HepG2 (cell line): Measurements from ENCODE around the gene NLE1. TPM values are rescaled to one million over a fixed set of nuclear protein-coding genes. Genes with fewer than 3 reads are reported as not detected.
A peak's percentile ranks its signal among the peaks of the same experiment; 100 is the strongest.

Experiments used
- BHLHE40 ChIP-seq: IDR thresholded peaks from 2 replicates; pipeline ENCODE4 v1.6.1; 2011; ENCODE audit warnings: low read length, improper control_type of control experiment
- FOSL1 ChIP-seq: sonication (generic); formaldehyde crosslinking; IDR thresholded peaks from 2 replicates; pipeline ENCODE4 v1.9.0; 2021; ENCODE audit warnings: missing genetic modification reagents, borderline replicate concordance
- ISX ChIP-seq: sonication (generic); formaldehyde crosslinking; conservative IDR thresholded peaks from 2 replicates; pipeline ENCODE4 v1.5.0; 2020; ENCODE audit warnings: missing genetic modification reagents
- JUNB ChIP-seq: sonication (generic); formaldehyde crosslinking; IDR thresholded peaks from 2 replicates; pipeline ENCODE4 v1.8.0; 2022; ENCODE audit warnings: missing genetic modification reagents, mild to moderate bottlenecking, borderline replicate concordance
- MED8 ChIP-seq: sonication (generic); formaldehyde crosslinking; IDR thresholded peaks from 2 replicates; pipeline ENCODE4 v1.8.1; 2023; ENCODE audit warnings: mild to moderate bottlenecking, missing genetic modification reagents; ENCODE audit not compliant: insufficient replicate concordance
- MZF1 ChIP-seq: sonication (generic); formaldehyde crosslinking; IDR thresholded peaks from 2 replicates; pipeline ENCODE4 v1.8.1; 2023; ENCODE audit warnings: mild to moderate bottlenecking, missing genetic modification reagents, borderline replicate concordance
- NCOA1 ChIP-seq: sonication (generic); formaldehyde crosslinking; IDR thresholded peaks from 2 replicates; pipeline ENCODE4 v1.9.0; 2021; ENCODE audit warnings: missing genetic modification reagents
- RARG ChIP-seq: sonication (generic); formaldehyde crosslinking; IDR thresholded peaks from 2 replicates; pipeline ENCODE4 v1.4.0; 2020; ENCODE audit warnings: low read depth, mild to moderate bottlenecking, missing genetic modification reagents
- RBM39 ChIP-seq: fragments of 200-400 bp; formaldehyde crosslinking; IDR thresholded peaks from one replicate; pipeline ENCODE4 v1.6.1; 2018; ENCODE audit warnings: antibody characterized with exemption, mild to moderate bottlenecking, low read depth, low read length; ENCODE audit not compliant: poor library complexity, severe bottlenecking
- SIN3B ChIP-seq: fragments of 150-350 bp; IDR thresholded peaks from 2 replicates; pipeline ENCODE4 v1.6.1; 2014; ENCODE audit warnings: low read length
- SMAD1 ChIP-seq: sonication (generic); formaldehyde crosslinking; IDR thresholded peaks from 2 replicates; pipeline ENCODE4 v1.4.0; 2020; ENCODE audit warnings: missing genetic modification reagents, low read depth, mild to moderate bottlenecking, borderline replicate concordance
- SOX6 ChIP-seq, 2 experiments: fragments of 450-650 bp in 1 of 2; sonication (generic) in 1 of 2; formaldehyde crosslinking in 1 of 2; IDR thresholded peaks; 2 replicates each; pipeline versions ENCODE4 v1.4.0 to v1.6.1; 2017 to 2020; ENCODE audit warnings: antibody characterized with exemption in 1 of 2, mild to moderate bottlenecking in 1 of 2, missing genetic modification reagents in 1 of 2
- SYNCRIP ChIP-seq: fragments of 200-400 bp; formaldehyde crosslinking; IDR thresholded peaks from 2 replicates; pipeline ENCODE4 v1.6.1; 2018; ENCODE audit warnings: mild to moderate bottlenecking, low read depth, low read length; ENCODE audit not compliant: insufficient read depth
- ZBTB20 ChIP-seq: sonication (generic); formaldehyde crosslinking; IDR thresholded peaks from 2 replicates; pipeline ENCODE4 v1.8.1; 2023; ENCODE audit warnings: missing genetic modification reagents, low read depth, mild to moderate bottlenecking, borderline replicate concordance
- ZNF121 ChIP-seq: sonication (generic); formaldehyde crosslinking; IDR thresholded peaks from 2 replicates; pipeline ENCODE4 v1.5.0; 2020; ENCODE audit warnings: mild to moderate bottlenecking, missing genetic modification reagents
- ZNF24 ChIP-seq: fragments of 450-650 bp; IDR thresholded peaks from 2 replicates; pipeline ENCODE4 v1.6.1; 2017; ENCODE audit warnings: antibody characterized with exemption, mild to moderate bottlenecking
- ZNF251 ChIP-seq: sonication (generic); formaldehyde crosslinking; IDR thresholded peaks from 2 replicates; pipeline ENCODE4 v1.9.0; 2021; ENCODE audit warnings: mild to moderate bottlenecking, missing genetic modification reagents
- ZNF550 ChIP-seq: sonication (generic); formaldehyde crosslinking; IDR thresholded peaks from 2 replicates; pipeline ENCODE4 v1.4.0; 2020; ENCODE audit warnings: mild to moderate bottlenecking, missing genetic modification reagents, borderline replicate concordance
- ZNF552 ChIP-seq: sonication (generic); formaldehyde crosslinking; IDR thresholded peaks from 2 replicates; pipeline ENCODE4 v1.9.0; 2022; ENCODE audit warnings: missing genetic modification reagents, mild to moderate bottlenecking, borderline replicate concordance
- polyA plus RNA-seq, 8 experiments: library from polyadenylated mRNA; depleted of rRNA in 3 of 8; stranded (reverse) in 7 of 8; unstranded in 1 of 8; fragments of >200 nt; fragmentation: Illumina TruSeq in 4 of 8; extraction: Trizol in 4 of 8; gene quantifications; 2 replicates each; pipeline versions ENCODE4 v1.2.1 to v1.2.3, GENCODE V29; 2011 to 2016; ENCODE audit warnings: low read depth in 4 of 8, missing spikeins in 1 of 8, mixed read lengths in 1 of 8; ENCODE audit not compliant: insufficient read depth in 1 of 8
- total RNA-seq, 5 experiments: library from RNA; depleted of rRNA; stranded (reverse); fragments of >200 nt; fragmentation: Illumina TruSeq; extraction: Trizol; gene quantifications; 2 replicates each; pipeline ENCODE4 v1.2.3, GENCODE V29; 2016; ENCODE audit warnings: low read depth in 1 of 5
- TF ChIP-seq, protein P1 (sequence below): sonication (generic); formaldehyde crosslinking; IDR thresholded peaks from 2 replicates; pipeline ENCODE4 v1.5.0; 2020; ENCODE audit warnings: missing genetic modification reagents, mild to moderate bottlenecking, borderline replicate concordance
- TF ChIP-seq, protein P2 (sequence below): sonication (generic); formaldehyde crosslinking; IDR thresholded peaks from 2 replicates; pipeline ENCODE4 v1.8.1; 2023; ENCODE audit warnings: mild to moderate bottlenecking, missing genetic modification reagents
- TF ChIP-seq, protein P3 (sequence below): sonication (generic); formaldehyde crosslinking; IDR thresholded peaks from 2 replicates; pipeline ENCODE4 v1.5.0; 2020; ENCODE audit warnings: missing genetic modification reagents
- TF ChIP-seq, protein P4 (sequence below): sonication (generic); formaldehyde crosslinking; IDR thresholded peaks from 2 replicates; pipeline ENCODE4 v1.5.0; 2020; ENCODE audit warnings: mild to moderate bottlenecking, missing genetic modification reagents

Gene NLE1
- total and polyA plus RNA-seq, 2 of the 13 experiments (the other 11 are each of a cell fraction or from before 2014, with no cell fraction given), result 20.3 to 34.5 TPM

DNA sequence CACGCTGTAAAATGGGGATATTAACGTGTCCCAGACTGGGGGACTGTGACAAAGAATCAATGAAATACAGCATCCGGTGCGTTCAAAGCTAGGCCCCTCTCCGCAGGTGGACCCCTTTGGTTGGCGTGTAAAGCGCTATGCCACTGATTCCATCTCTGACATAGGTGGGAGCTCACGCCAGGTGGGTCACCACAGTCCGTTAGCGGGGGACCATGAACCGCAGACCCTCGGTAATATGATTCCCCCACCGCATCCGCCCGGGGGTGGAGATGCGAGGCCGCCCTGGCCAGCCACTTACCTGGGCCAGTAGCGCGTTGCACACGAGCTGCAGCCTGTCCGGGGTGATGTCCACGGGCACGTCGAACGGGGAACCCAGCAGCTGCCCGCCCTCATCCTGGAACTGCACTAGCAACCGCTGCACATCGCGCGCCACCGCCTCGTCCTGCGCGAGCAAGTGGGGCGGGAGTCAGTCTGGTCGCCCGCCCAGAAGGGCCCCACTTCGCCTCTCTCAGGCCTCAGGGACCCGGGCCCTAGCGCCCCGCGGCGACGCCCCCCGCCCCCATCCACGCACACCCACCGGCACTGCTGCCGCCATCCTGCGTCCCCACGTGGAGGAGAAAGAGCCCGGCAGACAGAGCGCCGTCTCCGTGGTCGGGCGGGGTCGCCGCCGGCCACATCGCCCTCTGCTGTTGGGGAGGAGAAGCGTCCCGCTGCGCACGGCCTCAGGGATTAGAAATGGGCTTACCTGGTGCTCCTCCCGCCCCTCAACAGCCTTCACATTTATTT, at the start of gene NLE1 (continued):
- TF ChIP-seq BHLHE40 (peak; percentile 21; the same call in 1 of the 2 replicates), ZNF121 (CRISPR knock-in tag) (peak; percentile 35; the same call in 1 of the 2 replicates), ZBTB20 (CRISPR knock-in tag) (peak; percentile 72; the same call in 1 of the 2 replicates), NCOA1 (CRISPR knock-in tag) (no peak), ZNF550 (CRISPR knock-in tag) (0 out of 2 replicates have a peak, but pooled peaks have one; percentile 67), RBM39 (peak; percentile 86), SOX6 (IDR thresholded peaks at IDR 0.05) (no peak), SOX6 (CRISPR knock-in tag; IDR thresholded peaks at IDR 0.05) (peak; percentile 55), SMAD1 (peak; percentile 79; the same call in 1 of the 2 replicates), FOSL1 (CRISPR knock-in tag) (no peak), ISX (CRISPR knock-in tag) (no peak), MZF1 (CRISPR knock-in tag) (no peak), RARG (0 out of 2 replicates have a peak, but pooled peaks have one; percentile 54), SIN3B (no peak), MED8 (CRISPR knock-in tag) (peak; percentile 90), ZNF251 (CRISPR knock-in tag) (no peak), ZNF552 (CRISPR knock-in tag) (peak; percentile 17; the same call in 1 of the 2 replicates), JUNB (no peak), SYNCRIP (no peak), ZNF24 (no peak)
- TF ChIP-seq, protein P1, sequence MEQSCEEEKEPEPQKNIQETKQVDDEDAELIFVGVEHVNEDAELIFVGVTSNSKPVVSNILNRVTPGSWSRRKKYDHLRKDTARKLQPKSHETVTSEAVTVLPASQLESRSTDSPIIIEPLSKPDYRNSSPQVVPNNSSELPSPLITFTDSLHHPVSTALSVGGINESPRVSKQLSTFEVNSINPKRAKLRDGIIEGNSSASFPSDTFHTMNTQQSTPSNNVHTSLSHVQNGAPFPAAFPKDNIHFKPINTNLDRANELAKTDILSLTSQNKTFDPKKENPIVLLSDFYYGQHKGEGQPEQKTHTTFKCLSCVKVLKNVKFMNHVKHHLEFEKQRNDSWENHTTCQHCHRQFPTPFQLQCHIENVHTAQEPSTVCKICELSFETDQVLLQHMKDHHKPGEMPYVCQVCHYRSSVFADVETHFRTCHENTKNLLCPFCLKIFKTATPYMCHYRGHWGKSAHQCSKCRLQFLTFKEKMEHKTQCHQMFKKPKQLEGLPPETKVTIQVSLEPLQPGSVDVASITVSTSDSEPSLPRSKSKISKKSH (CRISPR knock-in tag), result no peak
- TF ChIP-seq, protein P2, sequence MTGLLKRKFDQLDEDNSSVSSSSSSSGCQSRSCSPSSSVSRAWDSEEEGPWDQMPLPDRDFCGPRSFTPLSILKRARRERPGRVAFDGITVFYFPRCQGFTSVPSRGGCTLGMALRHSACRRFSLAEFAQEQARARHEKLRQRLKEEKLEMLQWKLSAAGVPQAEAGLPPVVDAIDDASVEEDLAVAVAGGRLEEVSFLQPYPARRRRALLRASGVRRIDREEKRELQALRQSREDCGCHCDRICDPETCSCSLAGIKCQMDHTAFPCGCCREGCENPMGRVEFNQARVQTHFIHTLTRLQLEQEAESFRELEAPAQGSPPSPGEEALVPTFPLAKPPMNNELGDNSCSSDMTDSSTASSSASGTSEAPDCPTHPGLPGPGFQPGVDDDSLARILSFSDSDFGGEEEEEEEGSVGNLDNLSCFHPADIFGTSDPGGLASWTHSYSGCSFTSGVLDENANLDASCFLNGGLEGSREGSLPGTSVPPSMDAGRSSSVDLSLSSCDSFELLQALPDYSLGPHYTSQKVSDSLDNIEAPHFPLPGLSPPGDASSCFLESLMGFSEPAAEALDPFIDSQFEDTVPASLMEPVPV, result peak; percentile 93; the same call in 1 of the 2 replicates
- TF ChIP-seq, protein P3, sequence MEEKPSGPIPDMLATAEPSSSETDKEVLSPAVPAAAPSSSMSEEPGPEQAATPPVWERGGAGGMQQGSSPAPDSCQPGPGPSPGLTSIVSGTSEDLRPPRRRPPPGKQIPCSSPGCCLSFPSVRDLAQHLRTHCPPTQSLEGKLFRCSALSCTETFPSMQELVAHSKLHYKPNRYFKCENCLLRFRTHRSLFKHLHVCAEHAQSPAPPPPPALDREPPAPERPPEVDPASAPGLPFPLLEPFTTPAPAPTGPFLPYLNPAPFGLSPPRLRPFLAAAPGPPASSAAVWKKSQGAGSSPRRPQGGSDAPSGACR (CRISPR knock-in tag), result 0 out of 2 replicates have a peak, but pooled peaks have one; percentile 32
- TF ChIP-seq, protein P4, sequence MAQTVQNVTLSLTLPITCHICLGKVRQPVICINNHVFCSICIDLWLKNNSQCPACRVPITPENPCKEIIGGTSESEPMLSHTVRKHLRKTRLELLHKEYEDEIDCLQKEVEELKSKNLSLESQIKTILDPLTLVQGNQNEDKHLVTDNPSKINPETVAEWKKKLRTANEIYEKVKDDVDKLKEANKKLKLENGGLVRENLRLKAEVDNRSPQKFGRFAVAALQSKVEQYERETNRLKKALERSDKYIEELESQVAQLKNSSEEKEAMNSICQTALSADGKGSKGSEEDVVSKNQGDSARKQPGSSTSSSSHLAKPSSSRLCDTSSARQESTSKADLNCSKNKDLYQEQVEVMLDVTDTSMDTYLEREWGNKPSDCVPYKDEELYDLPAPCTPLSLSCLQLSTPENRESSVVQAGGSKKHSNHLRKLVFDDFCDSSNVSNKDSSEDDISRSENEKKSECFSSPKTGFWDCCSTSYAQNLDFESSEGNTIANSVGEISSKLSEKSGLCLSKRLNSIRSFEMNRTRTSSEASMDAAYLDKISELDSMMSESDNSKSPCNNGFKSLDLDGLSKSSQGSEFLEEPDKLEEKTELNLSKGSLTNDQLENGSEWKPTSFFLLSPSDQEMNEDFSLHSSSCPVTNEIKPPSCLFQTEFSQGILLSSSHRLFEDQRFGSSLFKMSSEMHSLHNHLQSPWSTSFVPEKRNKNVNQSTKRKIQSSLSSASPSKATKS (CRISPR knock-in tag), result no peak
